Measurements from ENCODE around the gene SHB. TPM values are rescaled to one million over a fixed set of nuclear protein-coding genes. Genes with fewer than 3 reads are reported as not detected.

The SHB gene
- total RNA-seq, 4 donors from 2014 or later: 12.3 to 22.9 (median 16.3) TPM

DNA sequence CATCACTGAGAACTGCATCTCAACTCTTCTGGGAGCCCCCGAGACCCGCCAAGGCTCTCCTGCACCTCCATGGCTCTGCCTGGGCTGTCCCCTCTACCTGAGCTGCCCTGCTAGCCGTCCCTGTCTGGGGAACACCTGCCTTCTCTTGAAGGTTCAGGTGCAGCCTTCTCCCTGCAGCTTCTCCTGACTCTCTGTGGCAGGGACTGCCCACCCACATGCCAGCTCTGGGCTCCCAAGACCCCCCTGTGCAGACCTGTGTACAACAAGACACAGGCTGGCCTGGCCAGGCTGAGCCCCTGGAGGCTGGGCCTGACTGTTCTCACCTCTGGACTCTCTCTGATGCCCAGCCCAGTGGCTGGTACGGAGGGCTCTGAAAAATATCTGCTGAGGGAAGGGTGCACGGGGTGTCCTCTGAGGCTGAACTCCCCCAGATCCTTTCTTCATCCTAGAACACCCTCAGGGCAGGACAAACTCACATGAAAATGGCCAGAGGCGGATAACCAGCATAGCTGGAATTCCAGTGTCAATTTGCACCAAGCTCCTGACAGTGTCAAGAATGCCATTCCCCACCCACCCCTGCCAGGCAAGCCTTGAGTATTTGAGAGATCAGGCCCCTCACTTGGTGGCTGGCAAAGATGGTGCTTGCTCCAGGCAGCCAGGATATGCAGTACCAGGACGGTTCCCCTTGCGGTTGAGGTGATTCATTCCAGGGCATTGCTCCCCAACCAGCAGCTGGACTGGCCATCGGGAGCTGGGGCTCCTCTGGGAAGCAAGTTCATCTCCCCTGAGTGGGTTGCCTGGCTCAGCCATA lies 124.2 kb downstream of the SHB start:
- 100% methylated on average over 3 of the region's 9 CpGs for WGBS
- Histone ChIP-seq H3K4me1 (peaks cover 15% of the 10 kb centered on the region), H3K27ac (no peak overlapping the region), H3K36me3 (peaks cover 21% of the 10 kb centered on the region), H3K4me3 (no peak overlapping the region), H3K9me3 (no peaks in the 10 kb centered on the region), H3K27me3 (no peaks in the 10 kb centered on the region)
- TF ChIP-seq EP300 (IDR thresholded peaks at IDR 0.05): no peak
- no peak for TF ChIP-seq POLR2A (IDR thresholded peaks at IDR 0.05)
- TF ChIP-seq, protein P1, sequence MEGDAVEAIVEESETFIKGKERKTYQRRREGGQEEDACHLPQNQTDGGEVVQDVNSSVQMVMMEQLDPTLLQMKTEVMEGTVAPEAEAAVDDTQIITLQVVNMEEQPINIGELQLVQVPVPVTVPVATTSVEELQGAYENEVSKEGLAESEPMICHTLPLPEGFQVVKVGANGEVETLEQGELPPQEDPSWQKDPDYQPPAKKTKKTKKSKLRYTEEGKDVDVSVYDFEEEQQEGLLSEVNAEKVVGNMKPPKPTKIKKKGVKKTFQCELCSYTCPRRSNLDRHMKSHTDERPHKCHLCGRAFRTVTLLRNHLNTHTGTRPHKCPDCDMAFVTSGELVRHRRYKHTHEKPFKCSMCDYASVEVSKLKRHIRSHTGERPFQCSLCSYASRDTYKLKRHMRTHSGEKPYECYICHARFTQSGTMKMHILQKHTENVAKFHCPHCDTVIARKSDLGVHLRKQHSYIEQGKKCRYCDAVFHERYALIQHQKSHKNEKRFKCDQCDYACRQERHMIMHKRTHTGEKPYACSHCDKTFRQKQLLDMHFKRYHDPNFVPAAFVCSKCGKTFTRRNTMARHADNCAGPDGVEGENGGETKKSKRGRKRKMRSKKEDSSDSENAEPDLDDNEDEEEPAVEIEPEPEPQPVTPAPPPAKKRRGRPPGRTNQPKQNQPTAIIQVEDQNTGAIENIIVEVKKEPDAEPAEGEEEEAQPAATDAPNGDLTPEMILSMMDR (IDR thresholded peaks at IDR 0.05): no peak
- no peak for TF ChIP-seq POLR2AphosphoS5 (IDR thresholded peaks at IDR 0.05)
- DNase-seq (ENCODE audit: low spot score in 2 of 2): no peak

DNA sequence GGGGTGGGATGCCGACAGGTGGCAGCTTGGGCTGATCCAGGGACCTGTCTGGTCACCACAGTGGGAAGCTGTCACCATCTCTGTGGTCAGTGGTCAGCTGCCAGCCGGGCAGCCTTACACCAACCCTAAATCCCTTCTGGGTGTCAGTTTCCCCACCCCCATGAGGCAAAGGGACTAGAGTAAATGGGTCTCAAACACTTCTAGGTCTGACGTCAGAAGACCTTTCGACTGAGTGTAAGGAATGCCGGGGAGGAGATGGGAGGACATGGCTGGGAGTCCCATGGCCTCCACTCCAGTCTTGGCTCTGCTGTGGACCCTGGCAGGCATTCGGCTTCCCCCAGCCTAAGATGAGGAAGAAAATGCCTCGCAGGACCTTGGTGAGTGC lies 124.8 kb downstream of the SHB start:
- H3K27me3 ChIP-seq: no peaks in the 10 kb centered on the region
- H3K9me3 ChIP-seq: no peaks in the 10 kb centered on the region
- WGBS: 89% methylated on average over 7 of the region's 7 CpGs
- H3K27ac ChIP-seq: no peak overlapping the region
- no peak for DNase-seq (ENCODE audit: low spot score in 2 of 2)
- H3K4me3 ChIP-seq: no peak overlapping the region
- no peak for TF ChIP-seq POLR2A (IDR thresholded peaks at IDR 0.05)
- H3K4me1 ChIP-seq: peaks cover 18% of the 10 kb centered on the region
- peaks cover 18% of the 10 kb centered on the region for H3K36me3 ChIP-seq

DNA sequence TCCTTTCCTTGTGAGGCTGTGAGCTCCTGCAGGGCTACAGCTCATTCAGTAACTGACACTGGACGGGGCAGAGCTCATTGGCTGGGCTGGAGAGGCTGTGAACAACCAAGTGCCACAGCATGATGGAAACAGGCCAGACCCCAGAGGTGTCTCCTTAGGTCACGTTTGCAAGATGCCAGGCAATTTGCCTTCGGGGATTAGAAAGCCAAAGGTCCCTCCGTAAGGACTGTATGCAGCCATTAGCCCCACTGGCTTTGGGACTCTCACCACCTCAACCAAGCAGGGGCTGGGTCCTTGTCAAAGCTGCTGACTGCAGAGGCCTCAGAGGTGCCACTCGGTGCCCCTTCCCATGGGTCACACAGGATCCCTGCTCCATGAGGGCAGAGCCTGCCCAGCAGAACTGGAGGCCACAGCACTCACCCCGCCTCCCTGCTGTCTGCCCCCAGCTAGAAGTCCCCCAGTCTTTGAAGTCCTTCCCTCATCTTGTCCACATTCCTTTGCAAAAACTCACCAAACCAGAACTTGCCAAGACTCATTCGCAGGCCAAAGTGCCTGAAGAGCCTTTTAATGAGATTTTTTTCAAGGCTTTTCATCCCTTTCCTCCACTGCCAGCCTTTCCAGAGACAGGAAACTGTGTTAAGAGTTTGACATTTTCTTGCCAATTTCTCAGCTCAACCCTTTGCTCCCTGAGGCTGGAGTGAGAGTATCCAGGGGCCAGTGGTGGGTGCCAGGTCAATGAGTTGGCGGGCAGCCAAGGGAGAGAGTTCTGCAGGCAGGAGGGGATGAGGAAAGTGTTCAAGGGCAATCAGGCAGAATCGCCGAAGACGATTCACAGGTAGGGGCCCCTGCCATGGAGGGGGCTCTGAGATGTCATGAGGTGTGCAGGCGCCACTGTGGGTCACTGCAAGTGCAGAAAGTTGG lies 125.4 kb downstream of the SHB start:
- H3K27ac ChIP-seq: no peak overlapping the region
- no peak overlapping the region for H3K4me3 ChIP-seq
- no peak for DNase-seq (ENCODE audit: low spot score in 2 of 2)
- H3K4me1 ChIP-seq: peaks cover 24% of the 10 kb centered on the region
- no peaks in the 10 kb centered on the region for H3K27me3 ChIP-seq
- 45% methylated on average over 11 of the region's 12 CpGs for WGBS
- H3K9me3 ChIP-seq: no peaks in the 10 kb centered on the region
- peaks cover 17% of the 10 kb centered on the region for H3K36me3 ChIP-seq
- TF ChIP-seq POLR2AphosphoS5 (IDR thresholded peaks at IDR 0.05): no peak
- TF ChIP-seq, protein P1 (IDR thresholded peaks at IDR 0.05): no peak
- no peak for TF ChIP-seq POLR2A (IDR thresholded peaks at IDR 0.05)
- no peak for TF ChIP-seq EP300 (IDR thresholded peaks at IDR 0.05)

DNA sequence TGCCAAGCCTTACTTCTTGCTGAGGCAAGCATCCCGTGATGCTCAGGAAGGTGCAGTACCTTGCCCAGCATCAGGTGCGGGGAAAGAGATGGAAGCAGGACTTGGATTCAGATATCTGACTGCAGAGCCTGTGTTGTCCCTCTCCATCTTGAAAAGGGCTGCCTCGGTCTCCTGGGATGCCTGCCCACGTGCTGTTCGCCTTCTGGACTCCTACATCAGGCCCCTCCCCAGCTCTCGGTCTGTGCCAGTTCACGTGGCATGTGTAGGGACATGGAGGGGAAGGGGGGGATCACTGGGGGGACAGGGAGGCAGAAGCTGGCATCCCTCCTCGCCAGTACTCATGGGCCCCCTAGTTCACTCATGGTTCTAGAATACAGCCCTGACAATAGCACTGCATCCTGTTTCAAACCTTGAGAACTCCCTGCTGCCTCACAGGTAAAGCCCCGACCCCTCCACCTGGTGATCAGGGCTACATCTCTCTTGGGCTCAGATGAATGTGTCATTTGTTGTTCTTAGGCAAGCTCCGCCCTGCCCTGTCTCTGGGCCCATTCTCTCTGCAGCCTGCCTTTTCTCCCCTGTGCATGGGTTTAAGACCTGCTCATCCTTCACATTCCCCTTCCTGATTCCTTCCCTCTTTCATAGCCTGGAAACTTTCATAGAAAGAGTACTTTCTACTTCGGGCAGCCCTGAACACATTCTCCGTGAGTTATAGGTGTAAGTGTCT lies 126.2 kb downstream of the SHB start:
- H3K9me3 ChIP-seq: no peaks in the 10 kb centered on the region
- no peak overlapping the region for H3K4me3 ChIP-seq
- H3K4me1 ChIP-seq: peaks cover 32% of the 10 kb centered on the region
- H3K27me3 ChIP-seq: no peaks in the 10 kb centered on the region
- WGBS: 82% methylated on average over 12 of the region's 12 CpGs
- DNase-seq (ENCODE audit: low spot score in 2 of 2): no peak
- no peak for TF ChIP-seq POLR2AphosphoS5 (IDR thresholded peaks at IDR 0.05)
- TF ChIP-seq, protein P1 (IDR thresholded peaks at IDR 0.05): no peak
- no peak for TF ChIP-seq EP300 (IDR thresholded peaks at IDR 0.05)
- TF ChIP-seq POLR2A (IDR thresholded peaks at IDR 0.05): no peak
- H3K27ac ChIP-seq: no peak overlapping the region
- H3K36me3 ChIP-seq: peaks cover 12% of the 10 kb centered on the region

DNA sequence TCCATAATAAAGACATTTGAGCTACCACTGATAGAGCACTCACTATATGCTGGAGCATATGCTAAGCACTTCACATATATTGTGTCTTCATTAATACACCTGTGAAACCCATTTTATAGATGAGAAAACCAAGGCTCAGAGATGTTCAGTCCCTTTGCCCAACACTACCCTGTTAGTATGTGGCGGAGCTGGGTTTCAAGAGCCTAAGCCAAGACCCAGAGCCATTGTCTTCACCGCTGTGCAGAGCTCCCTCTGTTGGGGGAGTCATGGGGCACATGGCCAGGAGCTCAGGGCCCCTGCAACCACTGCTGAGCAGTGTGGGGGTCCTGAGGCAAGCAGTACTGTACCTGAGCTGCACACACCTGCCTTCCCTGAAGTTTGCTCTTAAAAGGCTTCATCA lies 127.8 kb downstream of the SHB start:
- WGBS: 95% methylated on average over 2 of the region's 2 CpGs
- Histone ChIP-seq H3K36me3 (peaks cover 4% of the 10 kb centered on the region), H3K27ac (no peak overlapping the region), H3K4me3 (no peak overlapping the region), H3K9me3 (no peaks in the 10 kb centered on the region), H3K4me1 (peaks cover 44% of the 10 kb centered on the region), H3K27me3 (no peaks in the 10 kb centered on the region)
- TF ChIP-seq, protein P1 (IDR thresholded peaks at IDR 0.05): no peak
- no peak for TF ChIP-seq EP300 (IDR thresholded peaks at IDR 0.05)
- TF ChIP-seq POLR2A (IDR thresholded peaks at IDR 0.05): no peak
- no peak for TF ChIP-seq POLR2AphosphoS5 (IDR thresholded peaks at IDR 0.05)
- DNase-seq (ENCODE audit: low spot score in 2 of 2): no peak
